Tibial nerve (tissue), 4 donors: ENCODE data around the gene FAM117A.

Experiments
- CTCF ChIP-seq, 5 experiments: fragments of 200-600 bp in 3 of 5; fragments of 450-650 bp in 2 of 5; sonication (generic) in 3 of 5; IDR thresholded peaks; one replicate each; pipeline ENCODE4 v1.5.1; 2016 to 2019; ENCODE audit warnings: antibody characterized with exemption in 5 of 5, mild to moderate bottlenecking in 3 of 5, moderate library complexity in 2 of 5
- EP300 ChIP-seq, 2 donors: sonication (generic); formaldehyde crosslinking; IDR thresholded peaks; one replicate each; pipeline ENCODE4 v1.6.1; 2017; ENCODE audit warnings: antibody characterized with exemption in 2 of 2, mild to moderate bottlenecking in 1 of 2
- POLR2A ChIP-seq, 2 donors: fragments of 450-650 bp; IDR thresholded peaks; one replicate each; pipeline ENCODE4 v1.6.1; 2017; ENCODE audit warnings: antibody characterized with exemption in 2 of 2, mild to moderate bottlenecking in 2 of 2, moderate library complexity in 2 of 2

DNA sequence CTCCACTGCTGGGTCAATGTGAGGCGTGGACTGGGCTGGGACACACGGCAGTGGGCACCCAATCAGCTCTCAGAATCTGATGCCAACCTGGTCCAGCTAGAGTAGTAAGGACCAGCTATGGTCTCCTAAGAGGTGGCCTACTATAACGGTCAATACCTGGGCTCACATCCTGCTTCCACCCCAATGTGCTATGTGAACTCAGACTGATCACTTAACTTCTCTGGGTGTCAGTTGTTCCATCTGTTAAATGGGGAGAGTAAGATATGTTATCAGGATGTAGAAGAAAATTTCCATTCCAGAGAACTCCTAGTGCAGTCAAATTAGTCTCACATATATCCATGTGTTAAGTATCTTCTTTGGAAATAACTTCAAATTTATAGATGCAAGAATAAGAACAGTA, 14.2 kb downstream of the FAM117A start:
- TF ChIP-seq POLR2A (IDR thresholded peaks at IDR 0.05), result no peak
- no peak for TF ChIP-seq CTCF (IDR thresholded peaks at IDR 0.05)
- TF ChIP-seq EP300 (IDR thresholded peaks at IDR 0.05), result no peak
